Uterus (tissue), 2 donors: ENCODE measurements around the gene RPL22L1.

ENCODE experiments used
- POLR2A ChIP-seq, 2 donors: fragments of 450-650 bp; IDR thresholded peaks; one replicate each; pipeline ENCODE4 v1.6.1; 2016; ENCODE audit warnings: antibody characterized with exemption in 2 of 2, mild to moderate bottlenecking in 1 of 2, moderate library complexity in 1 of 2
- TF ChIP-seq, protein P1 (sequence below), 4 experiments: fragments of 200-600 bp in 2 of 4; fragments of 450-650 bp in 2 of 4; sonication (generic) in 2 of 4; IDR thresholded peaks; one replicate each; pipeline ENCODE4 v1.5.1; 2016 to 2019; ENCODE audit warnings: antibody characterized with exemption in 4 of 4, mild to moderate bottlenecking in 2 of 4, moderate library complexity in 1 of 4

DNA sequence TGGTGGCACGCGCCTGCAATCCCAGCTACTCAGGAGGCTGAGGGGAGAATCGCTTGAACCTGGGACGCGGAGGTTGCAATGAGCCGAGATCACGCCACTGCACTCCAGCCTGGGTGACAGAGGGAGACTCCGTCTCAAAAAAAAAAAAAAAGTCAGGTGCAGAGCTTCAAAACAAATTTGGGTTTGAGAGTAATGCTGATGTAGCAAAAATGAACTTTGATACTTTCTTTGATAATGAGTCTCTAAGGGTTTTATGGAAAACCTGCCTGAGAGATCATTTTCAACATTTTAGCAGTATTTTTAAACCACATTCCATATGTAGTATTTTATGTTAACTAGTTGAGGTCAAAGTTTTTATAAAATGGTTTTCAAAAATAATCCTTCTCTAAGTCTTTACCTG lies 23.9 kb upstream of the RPL22L1 start:
- TF ChIP-seq, protein P1, sequence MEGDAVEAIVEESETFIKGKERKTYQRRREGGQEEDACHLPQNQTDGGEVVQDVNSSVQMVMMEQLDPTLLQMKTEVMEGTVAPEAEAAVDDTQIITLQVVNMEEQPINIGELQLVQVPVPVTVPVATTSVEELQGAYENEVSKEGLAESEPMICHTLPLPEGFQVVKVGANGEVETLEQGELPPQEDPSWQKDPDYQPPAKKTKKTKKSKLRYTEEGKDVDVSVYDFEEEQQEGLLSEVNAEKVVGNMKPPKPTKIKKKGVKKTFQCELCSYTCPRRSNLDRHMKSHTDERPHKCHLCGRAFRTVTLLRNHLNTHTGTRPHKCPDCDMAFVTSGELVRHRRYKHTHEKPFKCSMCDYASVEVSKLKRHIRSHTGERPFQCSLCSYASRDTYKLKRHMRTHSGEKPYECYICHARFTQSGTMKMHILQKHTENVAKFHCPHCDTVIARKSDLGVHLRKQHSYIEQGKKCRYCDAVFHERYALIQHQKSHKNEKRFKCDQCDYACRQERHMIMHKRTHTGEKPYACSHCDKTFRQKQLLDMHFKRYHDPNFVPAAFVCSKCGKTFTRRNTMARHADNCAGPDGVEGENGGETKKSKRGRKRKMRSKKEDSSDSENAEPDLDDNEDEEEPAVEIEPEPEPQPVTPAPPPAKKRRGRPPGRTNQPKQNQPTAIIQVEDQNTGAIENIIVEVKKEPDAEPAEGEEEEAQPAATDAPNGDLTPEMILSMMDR (IDR thresholded peaks at IDR 0.05), result no peak
- no peak for TF ChIP-seq POLR2A (IDR thresholded peaks at IDR 0.05)
